ENCODE measurements around the gene MAFG.

MAFG gene

GRCh38 chr17:81868674-81869220 is 58.8 kb downstream of the MAFG start:
- DNase-seq (ENCODE audit: low spot score) = no peak
